ENCODE data around the gene DNAJC30.
"Not testable (repeated sequence)": the region's sequence is repeated elsewhere in the genome, so short reads cannot be mapped to it uniquely, and the experiment has no call there.

The DNAJC30 gene

GRCh38 chr7:73713319-73713718, 30.1 kb upstream of the DNAJC30 start:
- DNase-seq; in situ Hi-C loops (cut with HindIII; ENCODE audit: low pct_ligation_motif_present, low pct_unique_long_range_greater_than_20kb, low sequenced_read_pairs): not testable (repeated sequence)

GRCh38 chr7:73712773-73713172, 29.5 kb upstream of the DNAJC30 start:
- no peak for DNase-seq
- in situ Hi-C loops (cut with HindIII; ENCODE audit: low pct_ligation_motif_present, low pct_unique_long_range_greater_than_20kb, low sequenced_read_pairs), result no loop called here

GRCh38 chr7:73708961-73709549, 25.8 kb upstream of the DNAJC30 start:
- in situ Hi-C loops (cut with HindIII; ENCODE audit: low pct_ligation_motif_present, low pct_unique_long_range_greater_than_20kb, low sequenced_read_pairs), result no loop called here
- DNase-seq, result no peak

- DNase-seq, result peak; percentile 88
- in situ Hi-C loops (cut with HindIII; ENCODE audit: low pct_ligation_motif_present, low pct_unique_long_range_greater_than_20kb, low sequenced_read_pairs), result no loop called here
Observed at GRCh38 chr7:73707045-73707631, 23.9 kb upstream of the DNAJC30 start.

- in situ Hi-C loops (cut with HindIII; ENCODE audit: low pct_ligation_motif_present, low pct_unique_long_range_greater_than_20kb, low sequenced_read_pairs), result no loop called here
- peak; percentile 39 for DNase-seq
Observed at GRCh38 chr7:73706126-73707044, 23.1 kb upstream of the DNAJC30 start.

- in situ Hi-C loops (cut with HindIII; ENCODE audit: low pct_ligation_motif_present, low pct_unique_long_range_greater_than_20kb, low sequenced_read_pairs), result no loop called here
Observed at GRCh38 chr7:73705551-73705920, 22.3 kb upstream of the DNAJC30 start.

GRCh38 chr7:73704640-73705550, 21.6 kb upstream of the DNAJC30 start:
- in situ Hi-C loops (cut with HindIII; ENCODE audit: low pct_ligation_motif_present, low pct_unique_long_range_greater_than_20kb, low sequenced_read_pairs), result no loop called here
- DNase-seq, result no peak

More at GRCh38 chr7:73705551-73705920, 22.3 kb upstream of the DNAJC30 start:
- DNase-seq, result no peak

GRCh38 chr7:73703757-73704639, 20.7 kb upstream of the DNAJC30 start:
- in situ Hi-C loops (cut with HindIII; ENCODE audit: low pct_ligation_motif_present, low pct_unique_long_range_greater_than_20kb, low sequenced_read_pairs), result no loop called here
- DNase-seq, result no peak

GRCh38 chr7:73703225-73703624, 20.0 kb upstream of the DNAJC30 start:
- in situ Hi-C loops (cut with HindIII; ENCODE audit: low pct_ligation_motif_present, low pct_unique_long_range_greater_than_20kb, low sequenced_read_pairs), result no loop called here
- no peak for DNase-seq

- in situ Hi-C loops (cut with HindIII; ENCODE audit: low pct_ligation_motif_present, low pct_unique_long_range_greater_than_20kb, low sequenced_read_pairs), result no loop called here
- DNase-seq, result no peak
Observed at GRCh38 chr7:73702665-73703064, 19.4 kb upstream of the DNAJC30 start.

- no peak for DNase-seq
- in situ Hi-C loops (cut with HindIII; ENCODE audit: low pct_ligation_motif_present, low pct_unique_long_range_greater_than_20kb, low sequenced_read_pairs), result no loop called here
Observed at GRCh38 chr7:73702226-73702625, 19.0 kb upstream of the DNAJC30 start.

GRCh38 chr7:73701357-73701995, 18.2 kb upstream of the DNAJC30 start:
- in situ Hi-C loops (cut with HindIII; ENCODE audit: low pct_ligation_motif_present, low pct_unique_long_range_greater_than_20kb, low sequenced_read_pairs), result no loop called here
- peak; percentile 51 for DNase-seq

- in situ Hi-C loops (cut with HindIII; ENCODE audit: low pct_ligation_motif_present, low pct_unique_long_range_greater_than_20kb, low sequenced_read_pairs), result no loop called here
- DNase-seq, result no peak
Observed at GRCh38 chr7:73700581-73701134, 17.4 kb upstream of the DNAJC30 start.

- DNase-seq, result no peak
- in situ Hi-C loops (cut with HindIII; ENCODE audit: low pct_ligation_motif_present, low pct_unique_long_range_greater_than_20kb, low sequenced_read_pairs), result no loop called here
Observed at GRCh38 chr7:73700069-73700423, 16.8 kb upstream of the DNAJC30 start.

- in situ Hi-C loops (cut with HindIII; ENCODE audit: low pct_ligation_motif_present, low pct_unique_long_range_greater_than_20kb, low sequenced_read_pairs), result no loop called here
- DNase-seq, result no peak
Observed at GRCh38 chr7:73699370-73700068, 16.3 kb upstream of the DNAJC30 start.

GRCh38 chr7:73698410-73698809, 15.2 kb upstream of the DNAJC30 start:
- in situ Hi-C loops (cut with HindIII; ENCODE audit: low pct_ligation_motif_present, low pct_unique_long_range_greater_than_20kb, low sequenced_read_pairs), result no loop called here
- DNase-seq, result no peak

GRCh38 chr7:73696372-73696771, 13.1 kb upstream of the DNAJC30 start:
- in situ Hi-C loops (cut with HindIII; ENCODE audit: low pct_ligation_motif_present, low pct_unique_long_range_greater_than_20kb, low sequenced_read_pairs), result no loop called here
- no peak for DNase-seq

Data from ACHN (cell line).